Measurements from ENCODE around the gene THOP1. TPM values are rescaled to one million over a fixed set of nuclear protein-coding genes. Genes with fewer than 3 reads are reported as not detected.

The THOP1 gene
- total RNA-seq, 1 donor from 2014 or later = 28.5 TPM

- no peaks in the 10 kb centered on the region for H3K4me1 ChIP-seq
- TF ChIP-seq POLR2AphosphoS5 (IDR thresholded peaks at IDR 0.05; ENCODE audit: insufficient read depth in 1 of 2, low read depth in 1 of 2) (no peak), POLR2A (IDR thresholded peaks at IDR 0.05) (no peak)
- TF ChIP-seq, protein P1, sequence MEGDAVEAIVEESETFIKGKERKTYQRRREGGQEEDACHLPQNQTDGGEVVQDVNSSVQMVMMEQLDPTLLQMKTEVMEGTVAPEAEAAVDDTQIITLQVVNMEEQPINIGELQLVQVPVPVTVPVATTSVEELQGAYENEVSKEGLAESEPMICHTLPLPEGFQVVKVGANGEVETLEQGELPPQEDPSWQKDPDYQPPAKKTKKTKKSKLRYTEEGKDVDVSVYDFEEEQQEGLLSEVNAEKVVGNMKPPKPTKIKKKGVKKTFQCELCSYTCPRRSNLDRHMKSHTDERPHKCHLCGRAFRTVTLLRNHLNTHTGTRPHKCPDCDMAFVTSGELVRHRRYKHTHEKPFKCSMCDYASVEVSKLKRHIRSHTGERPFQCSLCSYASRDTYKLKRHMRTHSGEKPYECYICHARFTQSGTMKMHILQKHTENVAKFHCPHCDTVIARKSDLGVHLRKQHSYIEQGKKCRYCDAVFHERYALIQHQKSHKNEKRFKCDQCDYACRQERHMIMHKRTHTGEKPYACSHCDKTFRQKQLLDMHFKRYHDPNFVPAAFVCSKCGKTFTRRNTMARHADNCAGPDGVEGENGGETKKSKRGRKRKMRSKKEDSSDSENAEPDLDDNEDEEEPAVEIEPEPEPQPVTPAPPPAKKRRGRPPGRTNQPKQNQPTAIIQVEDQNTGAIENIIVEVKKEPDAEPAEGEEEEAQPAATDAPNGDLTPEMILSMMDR (IDR thresholded peaks at IDR 0.05) = no peak
- H3K27me3 ChIP-seq = no peaks in the 10 kb centered on the region
- H3K9me3 ChIP-seq = no peaks in the 10 kb centered on the region
- H3K36me3 ChIP-seq = peaks cover 0 to 37% of the 10 kb centered on the region in 2 donors
- DNase-seq (ENCODE audit: extremely low spot score in 2 of 2) = no peak
- H3K4me3 ChIP-seq = no peak overlapping the region
- H3K27ac ChIP-seq = no peak overlapping the region
- intact Hi-C loops (cut with DNase I) = no loop called here
Observed at GRCh38 chr19:2798158-2798685, 12.9 kb downstream of the THOP1 start.

GRCh38 chr19:2798733-2799132 lies 13.4 kb downstream of the THOP1 start:
- no peaks in the 10 kb centered on the region for H3K4me1 ChIP-seq

GRCh38 chr19:2799273-2800020 lies 14.1 kb downstream of the THOP1 start:
- Histone ChIP-seq H3K27ac (no peak overlapping the region), H3K4me1 (no peaks in the 10 kb centered on the region), H3K4me3 (no peak overlapping the region), H3K36me3 (peaks cover 0 to 38% of the 10 kb centered on the region in 2 donors), H3K27me3 (no peaks in the 10 kb centered on the region), H3K9me3 (no peaks in the 10 kb centered on the region)
- DNase-seq (ENCODE audit: extremely low spot score in 2 of 2) = no peak
- intact Hi-C loops (cut with DNase I) = no loop called here
- TF ChIP-seq POLR2AphosphoS5 (IDR thresholded peaks at IDR 0.05; ENCODE audit: insufficient read depth in 1 of 2, low read depth in 1 of 2) = no peak
- TF ChIP-seq, protein P1 (IDR thresholded peaks at IDR 0.05) = no peak
- TF ChIP-seq POLR2A (IDR thresholded peaks at IDR 0.05) = no peak

More at GRCh38 chr19:2798733-2799132, 13.4 kb downstream of the THOP1 start:
- TF ChIP-seq POLR2AphosphoS5 (IDR thresholded peaks at IDR 0.05; ENCODE audit: insufficient read depth in 1 of 2, low read depth in 1 of 2) (no peak), POLR2A (IDR thresholded peaks at IDR 0.05) (no peak)
- TF ChIP-seq, protein P1 (IDR thresholded peaks at IDR 0.05) = no peak
- no peak overlapping the region for H3K4me3 ChIP-seq
- no peak overlapping the region for H3K27ac ChIP-seq
- DNase-seq (ENCODE audit: extremely low spot score in 2 of 2) = no peak
- H3K27me3 ChIP-seq = no peaks in the 10 kb centered on the region
- no peaks in the 10 kb centered on the region for H3K9me3 ChIP-seq
- H3K36me3 ChIP-seq = peaks cover 0 to 37% of the 10 kb centered on the region in 2 donors
- intact Hi-C loops (cut with DNase I) = no loop called here

DNA sequence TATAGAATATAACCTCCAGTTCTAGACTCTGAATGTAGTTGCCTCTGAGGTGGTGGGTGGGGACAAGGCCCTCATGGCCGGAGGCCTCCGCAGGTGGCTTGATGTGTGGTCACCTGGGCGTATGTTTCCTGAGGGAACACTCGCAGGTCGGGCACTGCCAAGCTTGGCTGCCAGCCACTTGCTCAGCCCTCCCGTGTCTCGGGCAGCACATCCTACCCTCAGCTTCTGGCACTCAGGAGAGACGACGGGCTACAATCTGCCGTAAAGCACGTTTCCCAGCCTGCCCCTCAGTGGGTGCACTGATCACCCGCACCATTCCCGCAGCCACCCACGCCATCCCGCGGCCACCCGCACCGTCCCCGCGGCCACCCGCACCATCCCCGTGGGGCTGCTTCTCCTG lies 15.2 kb downstream of the THOP1 start:
- Histone ChIP-seq H3K4me3 (no peak overlapping the region), H3K36me3 (peaks cover 0 to 39% of the 10 kb centered on the region in 2 donors), H3K27me3 (no peaks in the 10 kb centered on the region), H3K27ac (no peak overlapping the region), H3K9me3 (no peaks in the 10 kb centered on the region), H3K4me1 (no peaks in the 10 kb centered on the region)
- intact Hi-C loops (cut with DNase I) = no loop called here
- TF ChIP-seq POLR2A (IDR thresholded peaks at IDR 0.05) = no peak
- TF ChIP-seq, protein P1 (IDR thresholded peaks at IDR 0.05) = no peak
- DNase-seq (ENCODE audit: extremely low spot score in 2 of 2) = no peak

DNA sequence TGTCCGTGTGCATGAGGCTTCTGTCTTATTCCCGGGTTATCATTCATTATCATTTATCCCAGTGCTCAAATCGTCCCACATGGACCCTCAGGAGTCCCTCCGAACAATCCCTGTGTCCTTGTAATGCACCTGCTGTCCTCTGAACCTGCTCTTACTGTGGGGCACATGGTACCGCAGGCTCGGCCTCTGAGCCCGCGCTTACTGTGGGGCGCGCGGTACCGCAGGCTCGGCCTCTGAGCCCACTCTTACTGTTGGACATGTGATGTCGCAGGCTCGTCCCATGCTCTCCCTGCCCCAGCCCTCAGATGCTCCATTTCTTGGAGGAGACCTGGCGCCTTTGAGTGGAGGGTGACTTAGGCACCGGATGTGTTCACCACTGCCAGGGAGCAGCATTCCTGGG lies 17.5 kb downstream of the THOP1 start:
- Histone ChIP-seq H3K27ac (no peak overlapping the region), H3K27me3 (no peaks in the 10 kb centered on the region), H3K4me1 (no peaks in the 10 kb centered on the region), H3K9me3 (no peaks in the 10 kb centered on the region), H3K36me3 (peaks cover 0 to 50% of the 10 kb centered on the region in 2 donors), H3K4me3 (no peak overlapping the region)
- intact Hi-C loops (cut with DNase I) = no loop called here
- TF ChIP-seq, protein P1 (IDR thresholded peaks at IDR 0.05) = no peak
- TF ChIP-seq POLR2AphosphoS5 (IDR thresholded peaks at IDR 0.05; ENCODE audit: insufficient read depth in 1 of 2, low read depth in 1 of 2) = no peak
- TF ChIP-seq POLR2A (IDR thresholded peaks at IDR 0.05) = no peak
- DNase-seq (ENCODE audit: extremely low spot score in 2 of 2) = no peak
